ENCODE data around the gene ATRN. TPM values are rescaled to one million over a fixed set of nuclear protein-coding genes. Genes with fewer than 3 reads are reported as not detected.

Gene ATRN
- total RNA-seq, 1 donor from 2014 or later = 11.9 TPM

DNA sequence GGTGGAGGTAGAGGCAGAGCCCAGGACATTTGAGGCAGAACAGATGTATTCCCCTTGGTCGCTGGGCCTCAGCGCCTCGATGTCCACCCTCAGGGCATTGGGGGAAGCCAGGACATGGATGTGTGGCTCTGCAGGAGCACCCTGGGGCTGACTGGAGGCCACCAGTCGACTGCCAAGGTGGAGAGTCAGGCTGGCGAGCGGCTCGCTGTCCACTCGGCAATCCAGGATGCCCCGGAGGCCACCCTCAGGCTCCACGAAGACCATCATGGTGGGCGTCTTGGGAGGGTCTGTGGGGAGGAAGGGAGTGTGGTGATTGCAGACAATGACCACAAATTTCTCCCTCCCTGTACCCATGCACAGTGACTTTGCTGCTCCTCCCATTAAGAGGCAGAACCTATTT lies 219.2 kb downstream of the ATRN start:
- no peak overlapping the region for H3K4me3 Mint-ChIP-seq
- H3K27ac Mint-ChIP-seq = no peak overlapping the region
- peaks cover 7% of the 10 kb centered on the region for H3K27me3 Mint-ChIP-seq (ENCODE audit: insufficient read depth)
- no peaks in the 10 kb centered on the region for H3K36me3 Mint-ChIP-seq (ENCODE audit: low read depth)
- H3K9me3 Mint-ChIP-seq = no peaks in the 10 kb centered on the region
- DNase-seq (ENCODE audit: low spot score) = no peak
- intact Hi-C loops (cut with micrococcal nuclease) = no loop called here
- H3K4me1 Mint-ChIP-seq (ENCODE audit: low read depth) = no peaks in the 10 kb centered on the region

DNA sequence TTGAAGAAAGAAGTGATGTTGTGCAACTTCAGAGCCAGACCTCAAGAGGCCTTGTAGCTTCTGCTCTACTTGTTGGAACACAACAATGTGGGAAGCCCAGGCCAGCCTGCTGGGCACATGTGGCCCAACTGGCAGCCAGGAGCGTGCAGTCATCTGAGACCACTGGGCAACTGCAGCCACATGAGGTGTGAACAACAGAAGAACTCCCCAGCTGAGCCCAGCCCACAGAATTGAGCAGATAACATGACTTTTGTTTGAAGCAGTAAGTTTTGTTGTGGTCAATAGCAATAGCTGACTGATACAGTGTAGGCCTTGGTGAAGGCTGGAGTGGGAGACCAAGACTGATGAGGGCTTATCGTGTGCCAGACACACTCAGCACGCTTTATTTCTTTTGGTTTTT lies 219.6 kb downstream of the ATRN start:
- no peak for DNase-seq (ENCODE audit: low spot score)
- Mint-ChIP-seq H3K27me3 (ENCODE audit: insufficient read depth) (peaks cover 7% of the 10 kb centered on the region), H3K27ac (no peak overlapping the region), H3K4me3 (no peak overlapping the region), H3K9me3 (no peaks in the 10 kb centered on the region), H3K36me3 (ENCODE audit: low read depth) (no peaks in the 10 kb centered on the region), H3K4me1 (ENCODE audit: low read depth) (no peaks in the 10 kb centered on the region)
- intact Hi-C loops (cut with micrococcal nuclease) = no loop called here

DNA sequence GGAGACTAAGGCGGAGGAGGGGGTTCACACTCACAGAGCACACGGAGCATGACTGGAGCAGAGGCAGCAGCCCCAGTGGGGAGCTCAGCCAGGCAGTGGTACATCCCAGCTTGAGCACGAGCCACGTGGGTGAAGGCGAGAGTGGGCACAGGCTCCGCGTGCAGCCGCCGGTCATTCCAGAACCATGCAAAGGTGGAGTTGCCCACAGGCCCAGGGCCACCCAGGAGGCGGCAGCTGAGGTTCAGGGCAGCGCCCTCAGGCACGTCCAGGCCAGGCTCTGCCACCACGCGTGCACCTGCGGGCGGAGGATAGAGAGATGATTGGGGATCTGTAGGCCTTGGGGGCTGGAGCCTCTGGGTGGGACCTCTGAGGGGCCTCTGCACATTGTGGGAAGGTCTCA lies 220.5 kb downstream of the ATRN start:
- H3K36me3 Mint-ChIP-seq (ENCODE audit: low read depth) = no peaks in the 10 kb centered on the region
- no peaks in the 10 kb centered on the region for H3K4me1 Mint-ChIP-seq (ENCODE audit: low read depth)
- intact Hi-C loops (cut with micrococcal nuclease) = no loop called here
- no peak for DNase-seq (ENCODE audit: low spot score)
- no peaks in the 10 kb centered on the region for H3K9me3 Mint-ChIP-seq
- H3K27ac Mint-ChIP-seq = no peak overlapping the region
- H3K27me3 Mint-ChIP-seq (ENCODE audit: insufficient read depth) = peaks cover 7% of the 10 kb centered on the region
- H3K4me3 Mint-ChIP-seq = no peak overlapping the region

DNA sequence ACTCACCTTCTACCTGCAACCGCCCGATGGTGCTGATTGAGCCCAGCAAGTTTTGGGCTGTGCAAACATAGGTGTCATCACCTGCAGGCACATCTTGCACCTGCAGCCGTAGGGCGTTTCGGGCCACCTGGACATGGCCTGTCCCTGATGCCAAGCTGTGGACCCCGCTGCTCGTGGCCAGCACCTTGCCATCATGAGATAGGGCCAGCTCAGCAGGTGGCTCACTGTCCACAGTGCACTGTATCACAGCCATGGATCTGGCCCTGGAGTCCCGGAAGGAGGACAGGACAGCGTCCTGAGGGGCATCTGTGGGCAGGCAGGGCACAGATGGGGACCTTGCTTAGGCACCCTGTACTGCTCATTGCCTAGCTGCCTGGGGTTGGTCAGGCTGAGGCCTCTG lies 221.1 kb downstream of the ATRN start:
- peaks cover 3% of the 10 kb centered on the region for H3K27me3 Mint-ChIP-seq (ENCODE audit: insufficient read depth)
- no peaks in the 10 kb centered on the region for H3K4me1 Mint-ChIP-seq (ENCODE audit: low read depth)
- no peaks in the 10 kb centered on the region for H3K9me3 Mint-ChIP-seq
- H3K27ac Mint-ChIP-seq = no peak overlapping the region
- no peaks in the 10 kb centered on the region for H3K36me3 Mint-ChIP-seq (ENCODE audit: low read depth)
- no peak overlapping the region for H3K4me3 Mint-ChIP-seq
- intact Hi-C loops (cut with micrococcal nuclease) = no loop called here
- DNase-seq (ENCODE audit: low spot score) = no peak

DNA sequence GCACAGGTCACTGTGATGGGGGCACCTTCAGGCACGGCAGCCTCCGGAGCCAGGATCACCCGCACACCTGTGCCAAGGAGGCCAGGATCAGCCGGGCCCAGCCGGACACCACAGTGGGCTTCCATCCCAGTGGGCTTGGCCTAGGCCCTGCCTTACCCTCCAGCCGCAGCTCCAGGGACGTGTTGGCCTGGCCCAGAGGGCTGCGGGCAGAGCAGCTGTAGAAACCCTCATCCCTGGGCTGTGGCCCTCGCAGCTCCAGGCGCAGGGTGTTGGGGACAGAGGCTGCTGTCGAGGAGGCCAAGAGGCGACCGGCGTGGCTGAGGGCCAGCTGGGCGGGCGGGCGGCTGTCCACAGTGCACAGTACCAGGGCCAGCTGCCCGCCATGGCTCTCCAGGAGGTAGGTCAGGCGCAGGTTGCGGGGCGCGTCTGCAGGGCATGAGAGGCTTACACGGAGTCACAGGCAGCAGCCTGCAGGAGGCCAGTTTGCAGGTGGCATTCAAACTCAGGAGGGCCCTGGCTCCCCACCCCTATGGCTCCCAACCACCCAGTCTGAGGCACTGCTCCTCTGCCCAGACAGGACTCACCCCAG lies 222.0 kb downstream of the ATRN start:
- H3K9me3 Mint-ChIP-seq = no peaks in the 10 kb centered on the region
- H3K4me1 Mint-ChIP-seq (ENCODE audit: low read depth) = no peaks in the 10 kb centered on the region
- no peaks in the 10 kb centered on the region for H3K36me3 Mint-ChIP-seq (ENCODE audit: low read depth)
- no peak overlapping the region for H3K27ac Mint-ChIP-seq
- H3K4me3 Mint-ChIP-seq = no peak overlapping the region
- intact Hi-C loops (cut with micrococcal nuclease) = no loop called here
- H3K27me3 Mint-ChIP-seq (ENCODE audit: insufficient read depth) = no peaks in the 10 kb centered on the region
- DNase-seq (ENCODE audit: low spot score) = no peak

DNA sequence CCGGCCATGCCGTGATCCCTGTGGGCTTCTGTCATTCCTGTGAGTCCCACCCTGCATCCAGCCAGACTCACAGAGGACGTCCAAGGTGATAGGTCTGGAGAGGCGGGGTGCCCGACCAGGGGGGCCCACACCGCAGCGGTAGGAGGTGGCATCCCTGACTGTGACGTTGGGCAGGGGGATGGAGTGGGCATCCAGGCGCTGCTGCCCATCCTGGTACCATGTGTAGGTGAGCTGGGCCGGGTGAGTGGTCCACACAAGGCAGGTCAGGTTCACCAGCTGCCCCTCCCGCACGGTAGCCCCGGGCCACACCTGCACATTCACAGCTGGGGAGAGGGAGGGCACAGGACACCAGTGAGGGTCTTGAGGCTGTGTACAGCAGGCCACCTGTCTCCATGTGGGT lies 222.6 kb downstream of the ATRN start:
- intact Hi-C loops (cut with micrococcal nuclease) = no loop called here
- Mint-ChIP-seq H3K27ac (no peak overlapping the region), H3K27me3 (ENCODE audit: insufficient read depth) (no peaks in the 10 kb centered on the region), H3K4me3 (no peak overlapping the region), H3K36me3 (ENCODE audit: low read depth) (no peaks in the 10 kb centered on the region), H3K9me3 (no peaks in the 10 kb centered on the region), H3K4me1 (ENCODE audit: low read depth) (no peaks in the 10 kb centered on the region)
- DNase-seq (ENCODE audit: low spot score) = no peak

DNA sequence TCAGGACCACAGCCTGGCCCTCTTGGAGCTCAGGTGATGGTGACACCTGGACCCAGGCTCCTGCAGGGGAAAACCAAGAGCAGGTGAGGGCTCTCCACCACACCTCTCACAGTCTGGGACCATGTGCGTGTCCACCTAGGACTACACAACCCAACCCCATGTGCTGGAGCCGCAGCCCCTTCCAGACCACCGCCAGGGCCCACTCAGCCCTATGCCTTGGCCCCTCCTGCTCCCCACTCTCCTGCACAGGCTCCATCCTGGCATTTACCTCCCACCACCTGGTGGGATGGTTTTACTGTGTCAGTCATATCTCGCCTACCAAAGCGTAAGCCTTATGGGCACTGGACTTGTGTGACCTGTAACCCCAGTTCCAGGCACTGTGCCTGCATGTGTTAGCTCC lies 224.0 kb downstream of the ATRN start:
- H3K27ac Mint-ChIP-seq = no peak overlapping the region
- H3K27me3 Mint-ChIP-seq (ENCODE audit: insufficient read depth) = no peaks in the 10 kb centered on the region
- H3K9me3 Mint-ChIP-seq = no peaks in the 10 kb centered on the region
- intact Hi-C loops (cut with micrococcal nuclease) = no loop called here
- no peaks in the 10 kb centered on the region for H3K36me3 Mint-ChIP-seq (ENCODE audit: low read depth)
- H3K4me1 Mint-ChIP-seq (ENCODE audit: low read depth) = no peaks in the 10 kb centered on the region
- no peak for DNase-seq (ENCODE audit: low spot score)
- H3K4me3 Mint-ChIP-seq = no peak overlapping the region

DNA sequence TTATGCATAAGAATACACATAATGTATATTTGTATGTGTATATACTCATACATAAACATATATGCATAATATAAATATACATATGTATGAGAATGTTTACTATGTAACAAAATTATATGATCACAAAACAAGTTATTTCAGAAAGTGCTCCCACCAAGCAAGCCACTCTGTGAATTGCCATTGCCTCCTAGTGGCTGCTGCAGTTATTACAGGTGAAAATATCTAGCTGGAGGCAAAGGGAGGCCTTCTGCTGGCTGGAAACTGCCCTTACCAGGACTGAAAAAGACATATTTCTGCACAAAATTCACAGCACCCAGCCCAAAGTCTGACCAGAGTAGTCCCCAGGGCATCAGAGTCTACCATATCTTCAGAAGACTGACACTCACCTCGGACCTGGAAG lies 225.4 kb downstream of the ATRN start:
- DNase-seq (ENCODE audit: low spot score) = no peak
- Mint-ChIP-seq H3K27ac (no peak overlapping the region), H3K4me1 (ENCODE audit: low read depth) (no peaks in the 10 kb centered on the region), H3K9me3 (no peaks in the 10 kb centered on the region), H3K4me3 (no peak overlapping the region), H3K27me3 (ENCODE audit: insufficient read depth) (no peaks in the 10 kb centered on the region), H3K36me3 (ENCODE audit: low read depth) (no peaks in the 10 kb centered on the region)
- intact Hi-C loops (cut with micrococcal nuclease) = no loop called here

DNA sequence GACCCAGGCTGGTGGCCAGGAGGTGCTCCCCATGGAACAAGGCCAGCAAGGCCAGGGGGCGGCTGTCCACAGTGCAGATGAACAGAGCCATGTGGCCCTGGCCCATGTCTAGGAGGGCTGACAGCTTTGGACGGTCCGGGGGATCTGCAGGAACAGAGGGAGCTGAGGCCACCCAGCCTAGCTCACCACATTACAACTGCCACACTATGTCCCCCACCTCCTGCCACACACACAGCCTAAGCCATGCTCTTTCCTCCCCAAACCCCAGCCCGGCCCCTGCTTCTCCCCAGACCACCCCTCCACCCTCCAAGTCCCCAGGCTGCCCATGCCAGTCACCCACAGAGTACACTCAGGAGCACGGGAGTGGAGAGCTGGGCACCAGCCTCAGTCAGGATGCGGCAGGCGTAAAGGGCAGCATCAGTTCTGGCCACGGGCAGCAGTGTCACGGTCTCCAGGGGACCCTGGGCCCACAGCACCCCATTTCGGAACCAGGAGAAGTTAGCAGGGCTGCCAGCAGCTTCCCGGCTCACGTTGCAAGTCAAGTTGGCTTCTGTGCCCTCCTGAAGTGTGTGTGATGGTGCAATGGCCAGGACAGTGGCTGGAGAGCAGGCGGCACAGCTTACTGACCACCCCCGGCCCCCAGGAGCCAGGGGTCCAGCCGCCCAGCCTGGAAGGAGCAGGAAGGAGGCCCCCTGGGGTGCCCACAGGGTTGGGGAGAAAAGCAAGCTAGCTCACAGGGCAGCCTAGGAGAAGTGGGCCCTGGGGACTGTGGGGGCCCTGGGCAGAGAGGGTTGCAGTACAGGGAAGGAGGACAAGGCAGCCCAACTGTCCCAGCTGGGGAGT lies 226.1 kb downstream of the ATRN start:
- Mint-ChIP-seq H3K27me3 (ENCODE audit: insufficient read depth) (no peaks in the 10 kb centered on the region), H3K4me1 (ENCODE audit: low read depth) (no peaks in the 10 kb centered on the region), H3K36me3 (ENCODE audit: low read depth) (no peaks in the 10 kb centered on the region), H3K27ac (no peak overlapping the region), H3K4me3 (no peak overlapping the region), H3K9me3 (no peaks in the 10 kb centered on the region)
- no peak for DNase-seq (ENCODE audit: low spot score)
- intact Hi-C loops (cut with micrococcal nuclease) = no loop called here

DNA sequence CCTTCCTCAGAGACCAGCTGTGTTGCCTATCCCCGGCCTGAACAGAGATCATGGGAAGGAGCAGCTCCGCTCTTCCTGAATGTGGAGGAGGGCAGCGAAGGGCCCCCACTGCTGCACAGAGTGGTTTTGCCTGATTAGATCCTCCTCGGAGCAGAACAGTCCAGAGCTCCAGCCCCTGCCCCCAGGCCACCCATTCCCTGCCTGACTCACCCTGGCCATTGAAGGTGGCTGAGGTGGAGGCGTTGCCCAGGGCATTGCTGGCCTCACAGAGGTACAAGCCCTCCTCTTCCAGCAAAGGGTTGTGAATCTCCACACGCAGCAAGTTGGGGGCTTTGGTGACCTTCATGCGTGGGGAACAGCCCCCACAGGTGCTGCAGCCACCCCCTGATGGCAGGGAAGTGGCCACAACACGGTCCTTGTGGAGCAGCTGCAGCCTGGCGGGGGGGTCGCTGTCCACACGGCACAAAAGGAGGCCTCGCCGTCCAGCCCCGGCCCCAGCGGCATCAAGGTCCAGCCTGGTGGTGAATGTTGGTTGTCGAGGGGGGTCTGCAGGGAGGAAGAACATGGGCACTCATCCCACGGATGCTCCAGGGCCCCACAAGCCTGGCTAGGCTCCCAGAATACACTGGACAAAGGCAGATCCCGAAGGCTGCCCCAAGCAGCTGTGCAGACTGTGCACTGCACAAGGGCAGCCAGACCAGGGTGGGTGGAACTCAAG lies 226.9 kb downstream of the ATRN start:
- no peak overlapping the region for H3K4me3 Mint-ChIP-seq
- no peak overlapping the region for H3K27ac Mint-ChIP-seq
- no peak for DNase-seq (ENCODE audit: low spot score)
- no peaks in the 10 kb centered on the region for H3K27me3 Mint-ChIP-seq (ENCODE audit: insufficient read depth)
- no peaks in the 10 kb centered on the region for H3K4me1 Mint-ChIP-seq (ENCODE audit: low read depth)
- H3K36me3 Mint-ChIP-seq (ENCODE audit: low read depth) = no peaks in the 10 kb centered on the region
- intact Hi-C loops (cut with micrococcal nuclease) = no loop called here
- H3K9me3 Mint-ChIP-seq = no peaks in the 10 kb centered on the region

DNA sequence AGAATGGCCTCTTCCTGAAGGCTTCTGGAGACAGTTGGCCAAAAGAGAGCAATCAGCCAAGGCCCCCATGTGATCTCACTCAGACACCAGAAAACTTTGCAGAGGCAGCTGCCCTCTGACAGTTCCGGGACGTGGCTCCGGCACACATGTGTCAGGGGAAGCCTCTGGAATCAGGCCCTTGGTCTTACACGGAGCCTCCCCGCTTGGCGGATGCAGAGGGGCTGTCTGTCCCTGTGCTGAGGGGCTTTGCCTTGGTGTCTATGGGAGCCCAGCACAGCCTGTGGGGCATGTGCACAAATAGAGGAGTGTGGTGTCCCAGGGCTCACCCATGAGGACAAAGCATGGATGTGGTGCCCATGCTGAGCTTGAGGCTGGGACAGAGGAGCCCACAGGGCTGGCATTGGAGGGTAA lies 227.8 kb downstream of the ATRN start:
- intact Hi-C loops (cut with micrococcal nuclease) = no loop called here
- Mint-ChIP-seq H3K4me1 (ENCODE audit: low read depth) (no peaks in the 10 kb centered on the region), H3K27me3 (ENCODE audit: insufficient read depth) (no peaks in the 10 kb centered on the region), H3K4me3 (no peak overlapping the region), H3K36me3 (ENCODE audit: low read depth) (no peaks in the 10 kb centered on the region), H3K27ac (no peak overlapping the region), H3K9me3 (no peaks in the 10 kb centered on the region)
- no peak for DNase-seq (ENCODE audit: low spot score)

DNA sequence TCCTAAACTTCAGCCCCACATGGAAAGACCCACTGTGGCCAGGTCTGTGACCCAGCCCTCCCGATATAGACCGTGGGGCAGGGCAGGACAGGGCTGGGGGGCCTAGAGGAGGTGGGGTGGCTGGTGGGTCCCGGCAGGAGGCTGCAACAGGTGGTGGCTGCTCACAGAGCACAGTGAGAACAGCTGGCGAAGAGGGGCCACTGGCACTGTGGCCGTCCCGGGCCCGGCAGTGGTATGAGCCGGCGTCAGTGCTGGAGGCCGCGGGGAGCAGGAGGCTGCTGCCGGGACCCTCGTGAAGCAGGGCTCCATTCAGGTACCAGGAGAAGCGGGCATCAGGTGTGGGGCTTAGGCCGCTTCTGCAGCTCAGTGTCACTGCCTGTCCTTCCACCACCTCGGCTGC lies 228.2 kb downstream of the ATRN start:
- Mint-ChIP-seq H3K27ac (no peak overlapping the region), H3K36me3 (ENCODE audit: low read depth) (no peaks in the 10 kb centered on the region), H3K27me3 (ENCODE audit: insufficient read depth) (no peaks in the 10 kb centered on the region), H3K4me3 (no peak overlapping the region), H3K9me3 (no peaks in the 10 kb centered on the region), H3K4me1 (ENCODE audit: low read depth) (no peaks in the 10 kb centered on the region)
- intact Hi-C loops (cut with micrococcal nuclease) = no loop called here
- DNase-seq (ENCODE audit: low spot score) = no peak

All from activated T-helper 1 cell treated with anti-CD3 and anti-CD28 coated beads, Interleukin-12 subunit alpha, Interleukin-12 subunit beta, Interleukin-2, Interleukin-4 antibody, amounts not matched to agents 30 ng/mL and 10 ng/mL and 1 ng/mL, durations not matched to agents 14 hours and 24 hours and 36 hours (primary cell).